Lung (tissue), 12 donors: ENCODE measurements around the gene SCYGR1. TPM values are rescaled to one million over a fixed set of nuclear protein-coding genes. Genes with fewer than 3 reads are reported as not detected.

ENCODE experiments used
- ATAC-seq: fragments of 200-7000 bp; cut with Tn5 transposase; one replicate; pipeline ENCODE4 v1.9.1; 2020; ENCODE audit warnings: moderate number of reproducible peaks; ENCODE audit not compliant: insufficient read depth, low FRiP score
- DNase-seq, 3 donors: peaks; one replicate each; pipeline ENCODE4 v3.0.0-alpha.2; 2013 to 2017
- H3K27ac ChIP-seq, 2 donors: one replicate each; pipeline ENCODE4 v1.5.1; 2013; ENCODE audit warnings: mild to moderate bottlenecking in 2 of 2, moderate library complexity in 2 of 2, control low read depth in 1 of 2, inconsistent platforms in 1 of 2, low read depth in 1 of 2, low read length in 1 of 2
- H3K27me3 ChIP-seq, 3 donors: one replicate each; pipeline ENCODE4 v1.5.1; 2013; ENCODE audit warnings: low read length in 2 of 3; ENCODE audit not compliant: control insufficient read depth in 3 of 3, insufficient read depth in 3 of 3
- H3K36me3 ChIP-seq, 4 donors: one replicate each; pipeline ENCODE4 v1.5.1; 2013; ENCODE audit warnings: low read length in 4 of 4, mild to moderate bottlenecking in 1 of 4, moderate library complexity in 1 of 4; ENCODE audit not compliant: control insufficient read depth in 4 of 4, insufficient read depth in 4 of 4
- H3K4me1 ChIP-seq, 5 donors: one replicate each; pipeline ENCODE4 v1.5.1; 2013; ENCODE audit warnings: low read length in 5 of 5, mild to moderate bottlenecking in 2 of 5, moderate library complexity in 1 of 5; ENCODE audit not compliant: control insufficient read depth in 5 of 5, insufficient read depth in 5 of 5
- H3K4me3 ChIP-seq: one replicate; pipeline ENCODE4 v1.5.1; 2013; ENCODE audit warnings: mild to moderate bottlenecking, control low read depth, moderate library complexity
- H3K9ac ChIP-seq, 2 donors: one replicate each; pipeline ENCODE4 v1.5.1; 2013; ENCODE audit warnings: low read length in 2 of 2, control low read depth in 1 of 2; ENCODE audit not compliant: insufficient read depth in 1 of 2
- H3K9me3 ChIP-seq, 4 donors: one replicate each; pipeline ENCODE4 v1.5.1; 2013; ENCODE audit warnings: low read length in 3 of 4, mild to moderate bottlenecking in 1 of 4, moderate library complexity in 1 of 4; ENCODE audit not compliant: control insufficient read depth in 4 of 4, insufficient read depth in 3 of 4
- CTCF ChIP-seq: IDR thresholded peaks from 2 replicates; pipeline ENCODE4 v1.5.1; 2012; ENCODE audit warnings: mild to moderate bottlenecking; ENCODE audit errors: control extremely low read depth, extremely low read depth
- WGBS, 2 donors: extraction: QIAGEN DNeasy Blood & Tissue Kit; methylation state at CpG; one replicate each; pipeline ENCODE4 v1.1.7; 2013; 5-methylcytosine and 5-hydroxymethylcytosine counted together
- polyA plus RNA-seq, 2 donors: library from polyadenylated mRNA; stranded (reverse); fragments of 200-250 nt; gene quantifications; one replicate each; pipeline ENCODE4 v1.2.1, GENCODE V29; 2013
- total RNA-seq, 2 donors: library from RNA; depleted of rRNA in 1 of 2; stranded (reverse); fragments of >200 nt in 1 of 2; gene quantifications; one replicate each; pipeline ENCODE4 v1.2.1, GENCODE V29; 2014 to 2021
- donor health status: control.
- donor health status: control.
- donor health status: Bipolar disorder and iron deficiency.
- donor health status: healthy.
- donor health status: DM: yes; HTN: yes; CAD: no.

SCYGR1 gene
- total and polyA plus RNA-seq, 4 donors = not detected

GRCh38 chr2:227404585-227405271 lies 17.0 kb upstream of the SCYGR1 start:
- no peaks in the 10 kb centered on the region for H3K9me3 ChIP-seq
- no peak for ATAC-seq
- no peak for DNase-seq
- no peak overlapping the region for H3K27ac ChIP-seq
- H3K4me3 ChIP-seq = no peak overlapping the region
- no peak for TF ChIP-seq CTCF
- no peaks in the 10 kb centered on the region for H3K36me3 ChIP-seq
- H3K27me3 ChIP-seq = no peaks in the 10 kb centered on the region
- WGBS, 2 donors = 84 to 88% methylated on average over 4 of the region's 4 CpGs
- no peak overlapping the region for H3K9ac ChIP-seq
- H3K4me1 ChIP-seq = peaks cover 0 to 8% (median 6%) of the 10 kb centered on the region in 5 donors

- H3K9me3 ChIP-seq = no peaks in the 10 kb centered on the region
- no peak overlapping the region for H3K27ac ChIP-seq
- no peak for DNase-seq
- ATAC-seq = no peak
- H3K36me3 ChIP-seq = no peaks in the 10 kb centered on the region
- WGBS, 2 donors = 57 to 58% methylated on average over 4 of the region's 4 CpGs
- peaks cover 0 to 8% (median 6%) of the 10 kb centered on the region in 5 donors for H3K4me1 ChIP-seq
- no peak overlapping the region for H3K9ac ChIP-seq
- no peak for TF ChIP-seq CTCF
- no peaks in the 10 kb centered on the region for H3K27me3 ChIP-seq
- H3K4me3 ChIP-seq = no peak overlapping the region
Observed at GRCh38 chr2:227402959-227403358, 15.2 kb upstream of the SCYGR1 start.

- no peak overlapping the region for H3K27ac ChIP-seq
- no peaks in the 10 kb centered on the region for H3K9me3 ChIP-seq
- H3K36me3 ChIP-seq = no peaks in the 10 kb centered on the region
- no peak overlapping the region for H3K9ac ChIP-seq
- H3K27me3 ChIP-seq = no peaks in the 10 kb centered on the region
- H3K4me1 ChIP-seq = peaks cover 0 to 8% (median 6%) of the 10 kb centered on the region in 5 donors
- no peak for DNase-seq
- no peak for ATAC-seq
- no peak overlapping the region for H3K4me3 ChIP-seq
- TF ChIP-seq CTCF = no peak
Observed at GRCh38 chr2:227402321-227402720, 14.6 kb upstream of the SCYGR1 start.

GRCh38 chr2:227401550-227401949 lies 13.8 kb upstream of the SCYGR1 start:
- 31 to 88% methylated on average over 2 of the region's 2 CpGs for WGBS, 2 donors

More at GRCh38 chr2:227401550-227401949, 13.8 kb upstream of the SCYGR1 start:
- ATAC-seq = no peak
- no peak overlapping the region for H3K9ac ChIP-seq
- H3K4me1 ChIP-seq = peaks cover 0 to 5% (median 1%) of the 10 kb centered on the region in 5 donors
- TF ChIP-seq CTCF = no peak
- no peaks in the 10 kb centered on the region for H3K36me3 ChIP-seq
- no peaks in the 10 kb centered on the region for H3K9me3 ChIP-seq
- H3K4me3 ChIP-seq = no peak overlapping the region
- no peak overlapping the region for H3K27ac ChIP-seq
- H3K27me3 ChIP-seq = no peaks in the 10 kb centered on the region
- no peak for DNase-seq
